Caco-2 (cell line): ENCODE data around the gene MNX1. TPM values are rescaled to one million over a fixed set of nuclear protein-coding genes. Genes with fewer than 3 reads are reported as not detected.

ENCODE experiments used
- BruUV-seq: library from RNA; stranded (reverse); fragments of 400-500 nt; replicated peaks from 2 replicates; lab custom pipeline; 2021; lab: Mats Ljungman, UMichigan
- CTCF ChIA-PET: fragments of 300-600 bp; sonication (Branson Sonifier 250); formaldehyde crosslinking; loops from one replicate; lab custom pipeline; 2022; ENCODE audit warnings: antibody characterized with exemption; lab: Charles Lee
- POLR2A ChIA-PET: fragments of 300-600 bp; sonication (Branson Sonifier 250); formaldehyde crosslinking; loops from one replicate; lab custom pipeline; 2022; ENCODE audit warnings: antibody characterized with exemption; lab: Charles Lee
- DNase-seq, 2 experiments: peaks; one replicate each; pipeline versions ENCODE4 v3.0.0 to v3.0.0-alpha.2; 2020 to 2022
- H3K27me3 ChIP-seq: replicated peaks from 2 replicates; pipeline ENCODE4 v1.6.0; 2011; ENCODE audit warnings: low read length; ENCODE audit not compliant: control insufficient read depth, insufficient read depth
- H3K36me3 ChIP-seq: 2 replicates; pipeline ENCODE4 v1.5.1; 2011; ENCODE audit warnings: low read length; ENCODE audit not compliant: control insufficient read depth, insufficient read depth
- H3K4me1 ChIP-seq: fragments of 250-450 bp; sonication (Bioruptor Pico); 2 replicates; pipeline ENCODE4 v1.5.1; 2020; ENCODE audit warnings: mild to moderate bottlenecking
- H3K4me3 ChIP-seq: 2 replicates; pipeline ENCODE4 v1.5.1; 2011; ENCODE audit warnings: low read depth, mild to moderate bottlenecking, control low read depth, low read length
- H3K9me3 ChIP-seq: fragments of 250-450 bp; sonication (Bioruptor Pico); 2 replicates; pipeline ENCODE4 v1.5.1; 2020; ENCODE audit warnings: mild to moderate bottlenecking, moderate library complexity
- H3K27ac Mint-ChIP-seq: one replicate; pipeline ENCODE4 v1.8.0; 2022; ENCODE audit warnings: mixed read lengths; ENCODE audit not compliant: unreplicated experiment
- H3K27me3 Mint-ChIP-seq: one replicate; pipeline ENCODE4 v1.8.0; 2022; ENCODE audit warnings: mixed read lengths; ENCODE audit not compliant: insufficient read depth, unreplicated experiment
- H3K36me3 Mint-ChIP-seq: one replicate; pipeline ENCODE4 v1.8.0; 2022; ENCODE audit warnings: mild to moderate bottlenecking, mixed read lengths; ENCODE audit not compliant: insufficient read depth, unreplicated experiment
- H3K4me1 Mint-ChIP-seq: one replicate; pipeline ENCODE4 v1.8.0; 2022; ENCODE audit warnings: low read depth, mixed read lengths; ENCODE audit not compliant: unreplicated experiment
- H3K4me3 Mint-ChIP-seq: one replicate; pipeline ENCODE4 v1.8.0; 2022; ENCODE audit warnings: mild to moderate bottlenecking, moderate library complexity, mixed read lengths; ENCODE audit not compliant: unreplicated experiment
- H3K9me3 Mint-ChIP-seq: one replicate; pipeline ENCODE4 v1.8.0; 2022; ENCODE audit warnings: mixed read lengths; ENCODE audit not compliant: unreplicated experiment
- CTCF ChIP-seq, 2 experiments: fragments of 200-600 bp in 1 of 2; IDR thresholded peaks; 1 replicate in 1 of 2; 2 replicates in 1 of 2; pipeline versions ENCODE4 v1.5.1 to v1.8.0; 2011 to 2022; ENCODE audit warnings: antibody characterized with exemption in 1 of 2, control low read depth in 1 of 2, inconsistent platforms in 1 of 2, low read depth in 1 of 2, low read length in 1 of 2, mild to moderate bottlenecking in 1 of 2, moderate library complexity in 1 of 2; ENCODE audit not compliant: insufficient read depth in 1 of 2, severe bottlenecking in 1 of 2, unreplicated experiment in 1 of 2
- intact Hi-C: fragments of 100-400 bp; cut with micrococcal nuclease; formaldehyde crosslinking; loops from one replicate; pipeline ENCODE4 v1.10.0; 2022; ENCODE audit not compliant: unreplicated experiment
- total RNA-seq: library from RNA; stranded (reverse); gene quantifications from 2 replicates; pipeline ENCODE4 v1.2.3, GENCODE V29; 2022

Gene MNX1
- total RNA-seq, 1 experiment from 2014 or later, result 36.5 TPM

DNA sequence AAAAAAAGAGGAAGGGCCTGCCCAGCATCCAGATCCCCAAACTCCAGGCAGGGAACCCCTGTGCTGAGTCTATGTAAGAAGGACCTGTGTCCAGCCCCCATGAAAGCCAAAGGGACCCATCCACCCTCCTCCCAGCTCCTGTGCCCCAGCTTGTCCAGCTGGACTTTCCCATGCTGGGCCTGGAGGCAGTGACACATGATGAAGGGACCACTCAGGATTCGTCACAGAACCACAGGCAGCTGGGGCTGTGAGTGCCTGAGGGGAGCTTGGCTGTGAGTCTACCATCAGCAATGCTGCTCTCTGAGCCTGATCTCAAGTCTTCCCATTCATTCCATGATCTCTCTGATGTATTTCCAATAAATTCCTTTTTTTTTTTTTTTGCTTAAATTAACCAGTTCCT, 36.2 kb upstream of the MNX1 start:
- no peak overlapping the region for H3K4me3 ChIP-seq
- ChIA-PET POLR2A (no interaction called here), CTCF (interaction anchor here (0.7 to 1.3 kb wide), 2 partner anchors 33 to 358 kb away, joined by 3 to 4 read pairs; no protein-coding TSS in a partner anchor)
- H3K27me3 ChIP-seq, result no peaks in the 10 kb centered on the region
- intact Hi-C loops, result loop anchor here (1.0 kb wide), 1 partner anchor 32 kb away; no protein-coding TSS in a partner anchor
- H3K4me1 ChIP-seq, result peaks cover 9% of the 10 kb centered on the region
- Mint-ChIP-seq H3K9me3 (no peaks in the 10 kb centered on the region), H3K4me3 (no peak overlapping the region), H3K4me1 (peaks cover 7% of the 10 kb centered on the region), H3K36me3 (no peaks in the 10 kb centered on the region), H3K27ac (no peak overlapping the region), H3K27me3 (no peaks in the 10 kb centered on the region)
- no peak for TF ChIP-seq CTCF (IDR thresholded peaks at IDR 0.05; ENCODE audit: insufficient read depth in 1 of 2, low read depth in 1 of 2, low read length in 1 of 2, severe bottlenecking in 1 of 2, unreplicated experiment in 1 of 2)
- no peak for DNase-seq
- BruUV-seq, result no TSS peak
- H3K36me3 ChIP-seq, result no peaks in the 10 kb centered on the region
- no peaks in the 10 kb centered on the region for H3K9me3 ChIP-seq

DNA sequence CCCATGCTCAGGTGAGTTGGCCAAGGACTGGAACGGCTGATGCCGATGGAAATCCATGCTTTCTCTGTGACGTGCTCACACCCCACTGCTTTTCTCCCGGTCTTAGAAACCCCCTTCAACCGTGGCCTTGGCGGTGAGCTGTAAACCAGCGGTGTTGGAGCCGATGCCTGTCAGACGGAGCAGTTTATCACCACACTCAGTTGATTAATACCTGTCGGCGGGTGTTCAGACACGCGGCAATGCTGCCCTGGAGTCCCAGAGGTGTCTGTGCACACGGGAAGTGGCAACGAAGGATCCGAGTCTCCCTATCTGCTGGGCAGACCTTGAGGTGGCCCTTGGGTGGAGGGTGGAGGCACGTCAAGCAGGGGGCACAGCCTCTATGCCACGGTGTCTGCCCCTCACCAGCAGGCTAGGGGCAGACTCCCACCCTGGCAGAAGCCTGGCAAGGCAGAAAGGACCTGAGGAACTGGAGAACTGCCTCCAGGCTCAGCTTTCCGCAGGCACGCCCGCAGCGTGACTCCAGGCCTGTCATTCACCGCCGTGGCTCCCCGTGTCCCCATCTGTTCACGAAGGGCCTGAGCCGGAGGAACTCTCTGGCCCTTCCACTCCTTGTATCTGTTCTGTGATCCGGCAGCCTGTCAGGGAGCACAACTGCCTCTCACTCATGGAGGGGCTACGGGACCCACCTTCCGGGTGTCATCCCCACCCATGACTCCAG, 34.6 kb upstream of the MNX1 start:
- no peaks in the 10 kb centered on the region for H3K27me3 Mint-ChIP-seq
- DNase-seq, result no peak
- BruUV-seq, result no TSS peak
- ChIA-PET POLR2A (no interaction called here), CTCF (no interaction called here)
- H3K9me3 Mint-ChIP-seq, result no peaks in the 10 kb centered on the region
- intact Hi-C loops, result no loop called here
- H3K36me3 Mint-ChIP-seq, result no peaks in the 10 kb centered on the region
- H3K36me3 ChIP-seq, result no peaks in the 10 kb centered on the region
- peaks cover 17% of the 10 kb centered on the region for H3K4me1 Mint-ChIP-seq
- H3K27ac Mint-ChIP-seq, result no peak overlapping the region
- H3K4me3 ChIP-seq, result no peak overlapping the region
- no peaks in the 10 kb centered on the region for H3K27me3 ChIP-seq
- no peak for TF ChIP-seq CTCF (IDR thresholded peaks at IDR 0.05; ENCODE audit: insufficient read depth in 1 of 2, low read depth in 1 of 2, low read length in 1 of 2, severe bottlenecking in 1 of 2, unreplicated experiment in 1 of 2)
- H3K9me3 ChIP-seq, result no peaks in the 10 kb centered on the region
- peaks cover 24% of the 10 kb centered on the region for H3K4me1 ChIP-seq
- no peak overlapping the region for H3K4me3 Mint-ChIP-seq

GRCh38 chr7:157044147-157044687, 33.8 kb upstream of the MNX1 start:
- ChIA-PET CTCF (no interaction called here), POLR2A (no interaction called here)
- intact Hi-C loops, result no loop called here
- Histone ChIP-seq H3K9me3 (no peaks in the 10 kb centered on the region), H3K36me3 (no peaks in the 10 kb centered on the region), H3K4me1 (peaks cover 24% of the 10 kb centered on the region), H3K4me3 (no peak overlapping the region), H3K27me3 (no peaks in the 10 kb centered on the region)
- TF ChIP-seq CTCF (IDR thresholded peaks at IDR 0.05; ENCODE audit: insufficient read depth in 1 of 2, low read depth in 1 of 2, low read length in 1 of 2, severe bottlenecking in 1 of 2, unreplicated experiment in 1 of 2), result no peak
- H3K36me3 Mint-ChIP-seq, result no peaks in the 10 kb centered on the region
- BruUV-seq, result no TSS peak
- DNase-seq, result no peak
- H3K9me3 Mint-ChIP-seq, result no peaks in the 10 kb centered on the region
- no peak overlapping the region for H3K27ac Mint-ChIP-seq
- no peak overlapping the region for H3K4me3 Mint-ChIP-seq
- H3K27me3 Mint-ChIP-seq, result no peaks in the 10 kb centered on the region
- peaks cover 17% of the 10 kb centered on the region for H3K4me1 Mint-ChIP-seq
